ENCODE results near the gene CNTNAP5. TPM values are rescaled to one million over a fixed set of nuclear protein-coding genes. Genes with fewer than 3 reads are reported as not detected.

CNTNAP5 gene
- total RNA-seq, 4 donors from 2014 or later = not detected

DNA sequence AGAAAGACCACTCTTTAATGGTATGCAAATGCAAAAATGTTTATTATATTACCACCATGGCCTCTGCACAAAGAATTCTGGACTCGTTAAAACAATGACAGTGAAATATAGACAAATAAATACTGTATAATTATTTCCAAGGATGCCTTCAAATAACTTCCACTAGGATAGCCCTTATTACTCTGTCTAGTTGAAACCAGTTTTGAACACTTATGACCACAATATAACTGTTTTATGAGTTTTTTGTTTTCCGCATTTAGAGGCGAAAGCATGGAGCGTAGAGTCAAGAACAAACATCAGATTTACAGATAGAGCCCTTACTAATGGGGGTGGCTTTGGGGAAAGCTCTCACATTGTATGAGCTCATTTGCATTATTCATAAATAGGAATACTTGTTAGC is 559.5 kb downstream of the CNTNAP5 start:
- intact Hi-C loops (cut with DNase I; ENCODE audit: low total_unique reads) = no loop called here
- no peaks in the 10 kb centered on the region for H3K27me3 ChIP-seq
- no peak overlapping the region for H3K4me3 ChIP-seq
- TF ChIP-seq CTCF (IDR thresholded peaks at IDR 0.05 in 4 of 5, conservative IDR thresholded peaks at IDR 0.05 in 1 of 5) = no peak
- TF ChIP-seq POLR2A (IDR thresholded peaks at IDR 0.05) = no peak
- no peaks in the 10 kb centered on the region for H3K9me3 ChIP-seq
- no peak for DNase-seq
- no peak for ATAC-seq
- in situ Hi-C loops (cut with MboI; ENCODE audit: low sequenced_read_pairs in 4 of 4) = no loop called here
- no peaks in the 10 kb centered on the region for H3K36me3 ChIP-seq
- H3K4me1 ChIP-seq = no peaks in the 10 kb centered on the region
- H3K27ac ChIP-seq = no peak overlapping the region

GRCh38 chr2:124585277-124585676 is 560.2 kb downstream of the CNTNAP5 start:
- no peak for TF ChIP-seq CTCF (IDR thresholded peaks at IDR 0.05 in 4 of 5, conservative IDR thresholded peaks at IDR 0.05 in 1 of 5)
- TF ChIP-seq POLR2A (IDR thresholded peaks at IDR 0.05) = no peak

DNA sequence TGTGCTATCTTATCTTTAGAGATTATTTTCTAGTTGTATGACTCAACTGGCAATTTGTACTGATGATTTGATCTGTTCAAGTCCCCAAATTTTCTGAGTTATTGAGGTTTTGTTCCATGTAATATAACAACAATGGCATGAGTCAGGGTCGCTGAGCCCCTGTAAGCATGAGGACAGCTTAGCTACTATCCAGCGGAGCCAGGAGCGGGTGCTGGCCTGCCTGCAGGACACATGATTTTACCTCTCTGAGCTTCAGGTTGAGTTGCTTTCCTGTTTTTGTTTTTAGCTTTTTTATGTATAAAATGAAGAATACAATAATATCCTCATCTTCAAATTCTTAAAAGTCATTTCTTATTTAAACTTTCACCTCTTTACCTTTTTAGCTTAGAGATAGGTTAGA is 561.1 kb downstream of the CNTNAP5 start:
- in situ Hi-C loops (cut with MboI; ENCODE audit: low sequenced_read_pairs in 4 of 4) (no loop called here), intact Hi-C loops (cut with DNase I; ENCODE audit: low total_unique reads) (no loop called here)
- ATAC-seq (no peak), DNase-seq (no peak)
- TF ChIP-seq POLR2A (IDR thresholded peaks at IDR 0.05) (no peak), CTCF (IDR thresholded peaks at IDR 0.05 in 4 of 5, conservative IDR thresholded peaks at IDR 0.05 in 1 of 5) (no peak)
- Histone ChIP-seq H3K27me3 (no peaks in the 10 kb centered on the region), H3K36me3 (no peaks in the 10 kb centered on the region), H3K4me1 (no peaks in the 10 kb centered on the region), H3K27ac (no peak overlapping the region), H3K9me3 (no peaks in the 10 kb centered on the region), H3K4me3 (no peak overlapping the region)

More at GRCh38 chr2:124585277-124585676, 560.2 kb downstream of the CNTNAP5 start:
- DNase-seq (no peak), ATAC-seq (no peak)
- intact Hi-C loops (cut with DNase I; ENCODE audit: low total_unique reads) (no loop called here), in situ Hi-C loops (cut with MboI; ENCODE audit: low sequenced_read_pairs in 4 of 4) (no loop called here)
- H3K36me3 ChIP-seq = no peaks in the 10 kb centered on the region
- H3K27ac ChIP-seq = no peak overlapping the region
- H3K9me3 ChIP-seq = no peaks in the 10 kb centered on the region
- H3K4me1 ChIP-seq = no peaks in the 10 kb centered on the region
- H3K27me3 ChIP-seq = no peaks in the 10 kb centered on the region
- H3K4me3 ChIP-seq = no peak overlapping the region

GRCh38 chr2:124586835-124587234 is 561.7 kb downstream of the CNTNAP5 start:
- in situ Hi-C loops (cut with MboI; ENCODE audit: low sequenced_read_pairs in 4 of 4) = no loop called here
- Histone ChIP-seq H3K4me1 (no peaks in the 10 kb centered on the region), H3K27me3 (no peaks in the 10 kb centered on the region), H3K27ac (no peak overlapping the region), H3K36me3 (no peaks in the 10 kb centered on the region), H3K9me3 (no peaks in the 10 kb centered on the region), H3K4me3 (no peak overlapping the region)
- intact Hi-C loops (cut with DNase I; ENCODE audit: low total_unique reads) = no loop called here
- ATAC-seq (no peak), DNase-seq (no peak)
- no peak for TF ChIP-seq CTCF (IDR thresholded peaks at IDR 0.05 in 4 of 5, conservative IDR thresholded peaks at IDR 0.05 in 1 of 5)
- no peak for TF ChIP-seq POLR2A (IDR thresholded peaks at IDR 0.05)

DNA sequence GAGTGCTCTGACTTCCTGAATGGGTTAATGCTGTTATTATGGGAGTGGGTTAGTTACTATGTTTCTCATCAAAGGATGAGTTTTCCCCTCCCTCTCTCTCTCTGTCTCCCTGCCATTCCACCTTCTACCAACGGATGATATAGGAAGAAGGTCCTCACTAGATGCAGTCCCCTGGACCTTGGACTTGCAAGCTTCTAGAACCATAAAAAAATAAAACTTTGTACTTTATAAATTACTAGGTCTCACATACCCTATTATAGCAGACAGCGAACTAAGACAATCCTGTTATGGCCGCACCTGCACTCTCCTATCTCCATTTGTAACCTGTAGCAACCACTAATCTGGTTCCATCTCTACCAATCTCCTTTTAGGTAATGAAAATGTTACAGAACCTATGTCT is 564.9 kb downstream of the CNTNAP5 start:
- Histone ChIP-seq H3K4me3 (no peak overlapping the region), H3K27me3 (no peaks in the 10 kb centered on the region), H3K4me1 (no peaks in the 10 kb centered on the region), H3K9me3 (no peaks in the 10 kb centered on the region), H3K36me3 (no peaks in the 10 kb centered on the region), H3K27ac (no peak overlapping the region)
- no peak for DNase-seq
- ATAC-seq = no peak
- no peak for TF ChIP-seq POLR2A (IDR thresholded peaks at IDR 0.05)
- no peak for TF ChIP-seq CTCF (IDR thresholded peaks at IDR 0.05 in 4 of 5, conservative IDR thresholded peaks at IDR 0.05 in 1 of 5)
- in situ Hi-C loops (cut with MboI; ENCODE audit: low sequenced_read_pairs in 4 of 4) (no loop called here), intact Hi-C loops (cut with DNase I; ENCODE audit: low total_unique reads) (no loop called here)

All from gastrocnemius medialis (tissue), 4 donors.